NCI-H1436 treated with DMSO at 0.1 percent for 48 hours (cell line): ENCODE results near the gene ZNF432.

Experiments used
- DNase-seq: peaks from one replicate; lab custom pipeline; 2025; lab: John Stamatoyannopoulos, UW

ZNF432 gene

DNA sequence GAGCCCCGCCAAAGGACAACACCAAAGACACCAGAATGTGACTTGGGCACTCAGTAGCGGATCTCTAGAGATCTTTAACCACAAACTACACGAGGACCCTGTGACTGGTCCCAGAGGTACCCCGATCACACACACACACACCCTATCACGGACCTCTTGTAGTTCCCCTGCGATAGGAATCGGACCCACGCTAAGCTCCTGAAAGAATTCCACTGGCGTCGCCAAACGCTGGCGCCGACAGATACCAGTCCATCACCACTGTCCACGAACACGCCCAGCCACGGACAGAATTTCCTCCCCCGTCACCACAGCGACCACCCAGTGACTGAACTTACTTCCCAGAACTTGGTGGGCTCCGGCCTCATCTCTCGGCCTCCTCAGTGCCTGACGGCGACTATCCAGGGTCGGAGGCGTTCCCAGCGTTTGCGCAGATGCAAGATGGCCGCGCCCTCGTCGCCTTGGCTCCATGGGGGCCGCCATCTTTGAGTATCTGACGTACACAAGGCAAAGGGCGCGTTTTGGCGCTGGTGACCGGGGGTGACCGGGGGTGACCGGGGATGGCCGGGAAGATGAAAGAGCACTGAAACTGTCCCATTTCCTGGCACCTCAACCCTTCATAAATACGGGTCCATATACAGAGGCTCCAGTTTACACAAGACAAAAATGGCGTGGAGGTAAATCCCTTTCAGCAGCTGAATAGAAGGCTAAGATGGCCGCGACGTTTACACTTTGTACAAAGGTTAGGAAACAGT, 40.7 kb downstream of the ZNF432 start, which contains the start of gene ZNF615:
ZNF615 (minus strand) TSS at position 406 of the 752 bp plus-strand sequence. CDS start 4,500 bp downstream, outside the sequence.
- DNase-seq, result peak; percentile 55

DNA sequence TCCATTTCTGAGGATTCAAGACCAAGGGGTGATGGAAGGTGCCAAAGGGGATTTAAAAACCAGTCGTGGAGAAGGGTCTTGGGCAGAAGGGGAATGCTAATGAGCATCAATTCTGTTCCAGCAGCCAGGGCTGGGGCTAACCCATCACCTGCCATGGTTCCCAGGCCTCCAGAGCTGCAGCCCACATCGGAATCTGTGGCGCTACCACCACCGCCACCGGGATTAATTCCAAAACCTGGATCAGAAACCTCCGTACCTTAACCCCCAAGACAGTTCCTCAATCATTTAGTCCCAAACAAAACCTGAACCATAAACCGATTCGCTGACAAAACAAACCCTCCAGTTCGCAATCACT, 41.2 kb downstream of the ZNF432 start:
- no peak for DNase-seq

DNA sequence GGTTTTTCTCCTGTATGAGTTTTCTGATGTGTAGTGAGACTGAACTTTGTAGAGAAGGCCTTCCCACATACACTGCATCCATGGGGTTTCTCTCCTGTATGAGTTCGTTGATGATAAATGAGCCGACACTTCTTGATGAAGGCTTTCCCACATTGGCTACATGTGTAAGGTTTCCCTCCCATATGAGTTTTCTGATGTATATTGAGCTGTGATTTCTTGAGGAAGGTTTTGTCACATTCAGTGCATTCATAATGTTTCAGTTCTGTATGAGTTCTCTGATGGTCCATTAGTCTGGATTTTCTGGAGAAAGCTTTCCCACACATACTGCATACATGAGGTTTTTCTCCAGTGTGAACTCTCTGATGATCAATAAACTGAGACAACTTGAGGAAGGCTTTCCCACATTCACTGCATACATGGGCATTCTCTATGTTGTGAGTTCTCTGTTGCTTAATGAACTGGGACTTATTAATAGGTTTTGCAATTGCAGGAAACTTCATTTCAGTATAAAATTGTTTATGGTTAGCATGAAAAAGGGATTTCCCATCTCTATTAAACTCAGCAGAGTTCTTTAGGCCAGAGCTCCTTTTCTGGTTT, 54.5 kb downstream of the ZNF432 start:
- no peak for DNase-seq

DNA sequence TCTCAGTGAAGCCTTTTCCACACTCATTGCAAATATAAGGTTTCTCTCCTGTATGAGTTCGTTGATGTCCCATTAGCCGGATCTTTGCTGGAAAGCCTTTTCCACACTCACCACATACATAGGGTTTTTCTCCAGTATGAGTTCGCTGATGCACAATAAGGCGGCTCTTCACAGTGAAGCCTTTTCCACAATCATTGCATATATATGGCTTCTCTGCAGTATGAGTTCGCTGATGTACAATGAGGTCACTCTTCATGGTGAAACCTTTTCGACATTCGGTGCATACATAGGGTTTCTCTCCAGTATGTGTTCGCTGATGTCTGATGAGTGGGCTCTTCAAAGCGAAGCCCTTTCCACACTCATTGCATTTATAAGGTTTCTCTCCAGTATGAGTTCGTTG, 55.2 kb downstream of the ZNF432 start:
- no peak for DNase-seq

DNA sequence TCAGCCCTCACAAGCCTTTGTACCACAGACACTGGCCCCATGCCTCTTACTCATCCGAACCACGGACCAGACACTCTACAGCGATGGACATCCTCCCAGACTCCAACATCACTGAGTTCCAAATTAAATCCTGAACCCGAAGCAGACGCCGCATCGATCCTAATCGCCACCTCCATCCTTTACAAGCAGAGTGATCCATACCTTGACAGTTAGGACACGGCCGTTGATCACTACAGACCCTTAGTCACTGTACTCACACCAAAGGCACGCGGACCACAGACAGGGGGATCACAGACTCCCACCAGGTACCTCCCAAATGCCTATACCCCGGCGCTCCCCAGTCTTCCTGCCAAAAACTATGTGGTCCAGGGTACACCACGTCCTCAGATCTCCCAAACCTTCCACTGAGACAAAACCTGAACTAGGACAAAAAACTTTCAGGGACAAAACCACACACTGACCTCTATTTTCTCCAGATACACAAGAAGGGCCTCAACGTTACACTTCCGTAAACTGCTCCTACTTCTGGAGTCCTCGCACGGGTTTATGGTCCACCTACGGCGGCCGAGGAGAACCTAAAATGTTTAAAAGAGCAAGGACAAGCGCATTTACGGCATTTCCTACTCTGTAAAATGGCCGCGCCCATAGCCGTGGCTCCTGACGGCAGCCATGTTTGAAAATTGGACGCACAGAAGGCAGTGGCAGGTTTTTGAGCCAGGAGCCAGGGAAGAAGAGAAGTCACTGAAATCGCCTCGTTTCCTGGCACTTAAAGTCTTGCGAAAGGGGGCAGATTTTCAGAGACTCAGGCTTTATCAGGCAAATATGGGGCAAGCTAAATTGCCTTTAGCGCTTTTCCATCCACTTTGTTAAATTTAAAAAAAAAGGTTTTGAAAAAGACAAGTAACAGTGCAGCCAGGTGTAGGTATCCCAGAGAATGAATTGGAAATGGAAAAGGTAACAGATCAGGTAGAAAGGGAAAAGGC, 62.0 kb downstream of the ZNF432 start, which contains the start of gene ZNF350:
ZNF350 (minus strand) TSS at position 532 of the 983 bp plus-strand sequence. CDS start 12,480 bp downstream, outside the sequence.
- DNase-seq, result peak; percentile 81

DNA sequence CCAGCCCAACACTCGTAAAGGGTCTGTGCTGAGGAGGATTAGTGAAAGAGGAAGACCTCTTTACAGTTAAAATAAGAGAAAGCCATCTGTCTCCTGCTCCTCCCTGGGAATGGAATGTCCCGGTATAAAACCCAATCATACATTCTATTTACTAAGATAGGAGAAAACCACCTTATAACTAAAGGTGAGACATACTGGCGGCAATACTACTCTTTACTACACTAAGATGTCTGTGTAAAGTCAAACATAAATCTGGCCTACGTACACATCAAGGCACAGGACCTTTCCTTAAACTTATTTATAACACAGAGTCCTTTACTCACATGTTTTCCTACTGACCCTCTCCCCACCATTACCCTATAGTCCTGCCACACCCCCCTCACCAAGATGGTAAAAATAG, 65.3 kb downstream of the ZNF432 start:
- no peak for DNase-seq
